Hematopoietic multipotent progenitor cell treated with erythropoietin and hydrocortisone succinate and interleukin-3 and kit ligand, for 6 days (in vitro differentiated cells): ENCODE results near the gene DOK4.
A peak's percentile ranks its signal among the peaks of the same experiment; 100 is the strongest.

Source experiments
- DNase-seq: peaks from one replicate; pipeline ENCODE4 v3.0.0-alpha.2; 2015

The DOK4 gene

GRCh38 chr16:57476546-57477410 is 9.5 kb downstream of the DOK4 start:
- peak; percentile 36 for DNase-seq

GRCh38 chr16:57475711-57476339 is 10.5 kb downstream of the DOK4 start:
- peak; percentile 84 for DNase-seq

- no peak for DNase-seq
Measured at GRCh38 chr16:57474671-57475661, 11.3 kb downstream of the DOK4 start.

- DNase-seq = no peak
Measured at GRCh38 chr16:57473906-57474305, 12.4 kb downstream of the DOK4 start.

- no peak for DNase-seq
Measured at GRCh38 chr16:57473176-57473840, 13.0 kb downstream of the DOK4 start.

GRCh38 chr16:57472665-57473060 is 13.6 kb downstream of the DOK4 start:
- DNase-seq = no peak

- no peak for DNase-seq
Measured at GRCh38 chr16:57471852-57472664, 14.2 kb downstream of the DOK4 start.

GRCh38 chr16:57471209-57471608 is 15.1 kb downstream of the DOK4 start:
- DNase-seq = no peak

- no peak for DNase-seq
Measured at GRCh38 chr16:57470711-57471110, 15.6 kb downstream of the DOK4 start.

GRCh38 chr16:57469917-57470470 is 16.3 kb downstream of the DOK4 start:
- no peak for DNase-seq

- DNase-seq = no peak
Measured at GRCh38 chr16:57469046-57469445, 17.2 kb downstream of the DOK4 start.

GRCh38 chr16:57468346-57468745 is 17.9 kb downstream of the DOK4 start:
- DNase-seq = no peak

GRCh38 chr16:57464523-57464922 is 21.8 kb downstream of the DOK4 start:
- DNase-seq = no peak

- DNase-seq = peak; percentile 25
Measured at GRCh38 chr16:57462978-57463362, 23.3 kb downstream of the DOK4 start.

- DNase-seq = peak; percentile 93
Measured at GRCh38 chr16:57462209-57462977, 23.9 kb downstream of the DOK4 start, which contains the start of gene POLR2C. TSS of gene POLR2C (plus strand) at chr16:57462679. CDS start at chr16:57462725, 46 bp downstream.

GRCh38 chr16:57452021-57452420 is 34.3 kb downstream of the DOK4 start:
- DNase-seq = no peak

- peak; percentile 97 for DNase-seq
Measured at GRCh38 chr16:57447186-57447962, 38.9 kb downstream of the DOK4 start, which contains the start of the genes CIAPIN1 and COQ9. TSS of gene CIAPIN1 (minus strand) at chr16:57447385. CDS start at chr16:57440928, 6,457 bp downstream. TSS of gene COQ9 (plus strand) at chr16:57447479. CDS start at chr16:57447506, 27 bp downstream.

GRCh38 chr16:57446531-57447185 is 39.6 kb downstream of the DOK4 start:
- DNase-seq = peak; percentile 70

- no peak for DNase-seq
Measured at GRCh38 chr16:57445510-57445909, 40.8 kb downstream of the DOK4 start.
